PC-9 (cell line): ENCODE measurements around the gene ADGRA1. TPM values are rescaled to one million over a fixed set of nuclear protein-coding genes. Genes with fewer than 3 reads are reported as not detected.
A peak's percentile ranks its signal among the peaks of the same experiment; 100 is the strongest.

Experiments used
- BruUV-seq: library from RNA; stranded (reverse); fragments of 400-500 nt; replicated peaks from 2 replicates; lab custom pipeline; 2021; lab: Mats Ljungman, UMichigan
- CTCF ChIA-PET: fragments of 300-600 bp; sonication (Branson Sonifier 250); formaldehyde crosslinking; loops from one replicate; lab custom pipeline; 2022; ENCODE audit warnings: antibody characterized with exemption; lab: Charles Lee
- POLR2A ChIA-PET: fragments of 300-600 bp; sonication (Branson Sonifier 250); formaldehyde crosslinking; loops from one replicate; lab custom pipeline; 2022; ENCODE audit warnings: antibody characterized with exemption; ENCODE audit not compliant: unreplicated experiment; lab: Charles Lee
- DNase-seq, 2 experiments: peaks; one replicate each; pipeline versions ENCODE4 v3.0.0 to v3.0.0-alpha.2; 2015 to 2022; ENCODE audit warnings: mixed read lengths in 1 of 2
- H2AFZ ChIP-seq: fragments of 200-600 bp; sonication (generic); 2 replicates; pipeline ENCODE4 v1.8.1; 2017; ENCODE audit warnings: antibody characterized with exemption
- H3F3A ChIP-seq: fragments of 200-600 bp; sonication (generic); 2 replicates; pipeline ENCODE4 v1.8.1; 2017; ENCODE audit warnings: antibody characterized with exemption, mild to moderate bottlenecking, low read depth; ENCODE audit not compliant: insufficient read depth
- H3K27ac ChIP-seq: fragments of 200-600 bp; sonication (generic); 2 replicates; pipeline ENCODE4 v1.6.1; 2016; ENCODE audit warnings: mixed run types
- H3K27me3 ChIP-seq: fragments of 200-600 bp; sonication (generic); 2 replicates; pipeline ENCODE4 v1.6.1; 2016; ENCODE audit warnings: low read depth, mixed run types; ENCODE audit not compliant: insufficient read depth
- H3K36me3 ChIP-seq: fragments of 200-600 bp; sonication (generic); 2 replicates; pipeline ENCODE4 v1.6.1; 2016; ENCODE audit warnings: low read depth, mixed run types
- H3K4me1 ChIP-seq: fragments of 200-600 bp; sonication (generic); replicated peaks from 2 replicates; pipeline ENCODE4 v1.6.1; 2016; ENCODE audit warnings: mixed run types; ENCODE audit not compliant: insufficient read depth
- H3K4me2 ChIP-seq: fragments of 200-600 bp; sonication (generic); 2 replicates; pipeline ENCODE4 v1.6.1; 2017; ENCODE audit warnings: mixed run types
- H3K4me3 ChIP-seq: fragments of 200-600 bp; sonication (generic); 2 replicates; pipeline ENCODE4 v1.6.1; 2016; ENCODE audit warnings: mixed run types
- H3K79me2 ChIP-seq: fragments of 200-600 bp; sonication (generic); 2 replicates; pipeline ENCODE4 v1.6.1; 2017; ENCODE audit warnings: low read depth, mixed run types
- H3K9me2 ChIP-seq: fragments of 200-600 bp; sonication (generic); 2 replicates; pipeline ENCODE4 v1.8.1; 2017; ENCODE audit warnings: mild to moderate bottlenecking; ENCODE audit not compliant: insufficient read depth
- H3K9me3 ChIP-seq: fragments of 200-600 bp; sonication (generic); 2 replicates; pipeline ENCODE4 v1.8.1; 2016; ENCODE audit warnings: low read depth; ENCODE audit not compliant: insufficient read depth
- H4K20me1 ChIP-seq: fragments of 200-600 bp; sonication (generic); 2 replicates; pipeline ENCODE4 v1.8.1; 2017; ENCODE audit not compliant: insufficient read depth
- CTCF ChIP-seq: fragments of 200-600 bp; sonication (generic); conservative IDR thresholded peaks from 2 replicates; pipeline ENCODE4 v1.6.1; 2017; ENCODE audit warnings: mixed run types, antibody characterized with exemption, mild to moderate bottlenecking, moderate library complexity
- EZH2 ChIP-seq: fragments of 200-600 bp; sonication (generic); IDR thresholded peaks from 2 replicates; pipeline ENCODE4 v1.8.0; 2017; ENCODE audit warnings: antibody characterized with exemption, low read depth
- intact Hi-C: fragments of 100-400 bp; cut with micrococcal nuclease; formaldehyde crosslinking; loops from one replicate; pipeline ENCODE4 v1.10.0; 2022; ENCODE audit not compliant: unreplicated experiment
- total RNA-seq: library from RNA; stranded (reverse); gene quantifications from 2 replicates; pipeline ENCODE4 v1.2.3, GENCODE V29; 2021

Gene ADGRA1
- total RNA-seq, 1 experiment from 2014 or later = not detected

GRCh38 chr10:133160826-133161471 is 73.2 kb downstream of the ADGRA1 start:
- H3K27ac ChIP-seq = no peak overlapping the region
- H3F3A ChIP-seq = no peaks in the 10 kb centered on the region
- H3K9me3 ChIP-seq = no peaks in the 10 kb centered on the region
- no peaks in the 10 kb centered on the region for H3K4me1 ChIP-seq
- POLR2A ChIA-PET = no interaction called here
- H4K20me1 ChIP-seq = no peaks in the 10 kb centered on the region
- no peak overlapping the region for H2AFZ ChIP-seq
- no peaks in the 10 kb centered on the region for H3K9me2 ChIP-seq
- no peaks in the 10 kb centered on the region for H3K27me3 ChIP-seq
- peak overlapping the region; percentile 47; the same call in 1 of the 2 replicates for H3K4me2 ChIP-seq
- DNase-seq = no peak
- H3K4me3 ChIP-seq = no peak overlapping the region
- H3K79me2 ChIP-seq = no peaks in the 10 kb centered on the region
- intact Hi-C loops = no loop called here
- no TSS peak for BruUV-seq
- no peaks in the 10 kb centered on the region for H3K36me3 ChIP-seq
- CTCF ChIA-PET = interaction anchor here (0.6 kb wide), 2 partner anchors 51 to 96 kb away, joined by 9 read pairs; no protein-coding TSS in a partner anchor
- TF ChIP-seq EZH2 = no peak
- no peak for TF ChIP-seq CTCF

DNA sequence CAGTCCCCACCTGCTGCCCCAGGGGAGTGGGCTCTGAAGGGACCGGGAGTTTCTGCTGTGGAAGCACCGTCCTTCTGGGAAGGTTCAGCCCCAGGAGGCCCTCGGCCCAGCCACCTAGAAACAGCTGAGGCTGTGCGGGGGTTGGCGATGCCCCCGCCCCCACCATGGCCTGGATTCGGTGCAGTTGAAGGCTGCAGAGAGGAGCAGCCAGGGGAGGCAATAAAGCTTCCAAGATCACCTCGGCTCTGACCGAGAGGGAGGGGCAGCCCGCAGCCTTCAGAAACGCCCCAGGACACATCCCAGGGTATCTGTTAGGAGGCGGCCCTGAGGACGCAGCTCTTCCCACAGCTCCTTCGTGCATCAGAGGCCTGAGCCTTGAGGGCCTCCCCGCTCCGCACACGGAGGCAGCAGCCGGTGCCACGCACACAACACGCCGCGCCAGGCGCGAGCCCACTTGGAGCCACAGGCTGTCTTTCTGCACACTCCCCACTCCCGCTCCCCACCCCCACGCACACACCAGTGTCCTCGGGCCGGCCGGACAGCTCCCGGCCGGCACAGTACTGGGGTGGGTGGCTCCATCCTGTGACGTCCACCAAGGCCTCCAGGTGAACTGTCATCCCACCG is 73.9 kb downstream of the ADGRA1 start:
- BruUV-seq = no TSS peak
- H3K79me2 ChIP-seq = no peaks in the 10 kb centered on the region
- no peaks in the 10 kb centered on the region for H4K20me1 ChIP-seq
- H3K4me2 ChIP-seq = no peak overlapping the region
- H3K36me3 ChIP-seq = no peaks in the 10 kb centered on the region
- no peak overlapping the region for H2AFZ ChIP-seq
- H3K27ac ChIP-seq = no peak overlapping the region
- no peaks in the 10 kb centered on the region for H3K9me3 ChIP-seq
- H3K27me3 ChIP-seq = no peaks in the 10 kb centered on the region
- H3K4me1 ChIP-seq = no peaks in the 10 kb centered on the region
- DNase-seq = no peak
- POLR2A ChIA-PET = no interaction called here
- no peaks in the 10 kb centered on the region for H3K9me2 ChIP-seq
- CTCF ChIA-PET = interaction anchor here (0.6 kb wide), 1 partner anchor 96 kb away, joined by 9 read pairs; no protein-coding TSS in a partner anchor
- intact Hi-C loops = no loop called here
- TF ChIP-seq CTCF (no peak), EZH2 (no peak)
- H3F3A ChIP-seq = no peaks in the 10 kb centered on the region
- no peak overlapping the region for H3K4me3 ChIP-seq

DNA sequence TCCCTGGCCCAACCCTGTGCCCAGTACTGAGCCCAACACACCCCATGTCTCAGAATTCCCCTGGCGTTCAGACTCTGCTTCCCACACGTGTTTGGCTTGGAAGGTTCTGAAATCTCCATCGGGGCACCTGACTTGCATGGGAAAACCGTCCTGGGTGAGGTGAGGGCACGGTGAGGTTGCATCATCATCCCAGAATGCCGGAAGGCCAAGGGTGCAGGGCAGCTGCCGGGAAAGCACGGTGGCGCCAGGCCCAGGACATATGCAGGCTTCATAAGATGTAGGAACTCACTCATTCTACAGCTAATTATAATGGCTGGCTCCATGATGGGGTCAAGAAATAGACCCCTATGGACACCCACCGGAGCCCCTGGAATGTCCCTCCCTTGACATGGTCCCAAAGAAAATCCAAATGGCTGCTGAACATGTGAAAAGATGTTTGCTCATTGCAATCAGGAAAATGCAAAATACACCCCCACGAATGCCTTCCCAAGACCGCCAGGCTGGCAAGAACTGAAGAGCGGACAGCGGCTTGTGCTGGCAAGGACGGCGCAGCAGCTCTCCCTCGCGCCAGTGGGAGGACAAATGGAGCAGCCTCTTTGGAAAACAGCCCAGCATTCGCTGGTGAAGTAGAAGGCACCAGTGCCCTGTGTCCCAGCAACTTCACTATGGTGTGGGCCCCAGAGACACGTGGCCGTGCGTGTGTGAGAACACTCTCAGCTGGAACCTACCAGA is 74.6 kb downstream of the ADGRA1 start:
- Histone ChIP-seq H3K27ac (no peak overlapping the region), H3F3A (no peaks in the 10 kb centered on the region), H2AFZ (no peak overlapping the region), H3K9me2 (no peaks in the 10 kb centered on the region), H3K9me3 (no peaks in the 10 kb centered on the region), H3K4me1 (no peaks in the 10 kb centered on the region), H3K4me3 (no peak overlapping the region), H4K20me1 (no peaks in the 10 kb centered on the region), H3K79me2 (no peaks in the 10 kb centered on the region), H3K27me3 (no peaks in the 10 kb centered on the region), H3K36me3 (no peaks in the 10 kb centered on the region), H3K4me2 (no peak overlapping the region)
- ChIA-PET POLR2A (no interaction called here), CTCF (no interaction called here)
- peak in 1 of 2 experiments; percentile 10 for DNase-seq
- intact Hi-C loops = no loop called here
- BruUV-seq = no TSS peak
- TF ChIP-seq EZH2 = no peak
- no peak for TF ChIP-seq CTCF
